ENCODE measurements around the gene PLPPR1.
"Not testable (repeated sequence)": the region's sequence is repeated elsewhere in the genome, so short reads cannot be mapped to it uniquely, and the experiment has no call there.

PLPPR1 gene

GRCh38 chr9:101268426-101268825 is 239.9 kb downstream of the PLPPR1 start:
- DNase-seq (ENCODE audit: extremely low read depth, low read depth), result no peak
- TF ChIP-seq CTCF (IDR thresholded peaks at IDR 0.05; ENCODE audit: low read depth, low read length), result no peak

DNA sequence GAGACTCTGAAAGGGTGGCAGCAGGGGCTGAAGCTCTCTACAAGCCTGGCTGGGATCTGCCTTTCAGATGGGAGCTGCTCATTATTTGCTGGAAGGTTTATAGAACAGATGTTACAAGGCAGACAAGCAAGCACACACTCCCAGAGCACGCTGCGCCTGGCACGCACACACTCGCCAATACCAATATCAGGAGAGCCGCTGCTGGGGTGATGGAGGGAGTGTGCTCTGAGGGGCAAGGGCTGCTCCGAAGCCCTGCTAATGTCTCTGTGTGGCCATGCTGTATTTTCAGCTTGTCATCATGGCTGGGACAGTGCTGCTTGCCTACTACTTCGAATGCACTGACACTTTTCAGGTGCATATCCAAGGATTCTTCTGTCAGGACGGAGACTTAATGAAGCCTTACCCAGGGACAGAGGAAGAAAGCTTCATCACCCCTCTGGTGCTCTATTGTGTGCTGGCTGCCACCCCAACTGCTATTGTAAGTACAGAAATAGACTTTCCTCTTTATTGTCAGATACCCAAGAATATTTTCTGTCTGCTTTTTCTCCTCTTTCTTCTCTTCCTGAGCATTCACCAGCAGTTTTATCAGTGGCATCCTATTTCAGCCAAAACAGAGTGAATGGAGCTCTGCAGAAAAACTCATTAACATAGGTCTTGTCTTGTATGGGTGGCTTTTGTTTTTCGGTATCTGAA is 241.2 kb downstream of the PLPPR1 start:
- TF ChIP-seq CTCF (IDR thresholded peaks at IDR 0.05; ENCODE audit: low read depth, low read length), result no peak
- DNase-seq (ENCODE audit: extremely low read depth, low read depth), result no peak

DNA sequence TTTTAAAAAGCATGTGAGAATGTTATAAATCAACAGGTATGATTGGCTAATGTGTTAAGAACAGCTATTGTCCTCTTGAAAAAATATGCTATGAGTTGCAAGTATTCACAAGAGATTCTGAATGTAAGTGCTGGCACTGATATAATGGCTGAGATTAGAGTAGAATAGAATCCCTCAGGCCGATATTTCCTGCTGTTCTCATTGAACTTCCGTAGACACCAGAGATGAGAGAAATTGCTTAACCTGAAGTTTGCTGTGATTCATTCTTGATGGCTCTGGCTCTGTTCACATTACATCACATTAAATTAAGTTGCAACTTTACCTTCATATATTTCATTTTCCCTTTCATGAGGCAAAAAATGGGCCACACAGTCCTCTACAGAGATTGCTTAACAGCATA is 241.8 kb downstream of the PLPPR1 start:
- DNase-seq (ENCODE audit: extremely low read depth, low read depth), result no peak
- TF ChIP-seq CTCF (IDR thresholded peaks at IDR 0.05; ENCODE audit: low read depth, low read length), result no peak

- no peak for TF ChIP-seq CTCF (IDR thresholded peaks at IDR 0.05; ENCODE audit: low read depth, low read length)
- DNase-seq (ENCODE audit: extremely low read depth, low read depth), result no peak
Observed at GRCh38 chr9:101271102-101271501, 242.6 kb downstream of the PLPPR1 start.

- DNase-seq (ENCODE audit: extremely low read depth, low read depth), result no peak
- TF ChIP-seq CTCF (IDR thresholded peaks at IDR 0.05; ENCODE audit: low read depth, low read length), result no peak
Observed at GRCh38 chr9:101274971-101275768, 246.6 kb downstream of the PLPPR1 start.

DNA sequence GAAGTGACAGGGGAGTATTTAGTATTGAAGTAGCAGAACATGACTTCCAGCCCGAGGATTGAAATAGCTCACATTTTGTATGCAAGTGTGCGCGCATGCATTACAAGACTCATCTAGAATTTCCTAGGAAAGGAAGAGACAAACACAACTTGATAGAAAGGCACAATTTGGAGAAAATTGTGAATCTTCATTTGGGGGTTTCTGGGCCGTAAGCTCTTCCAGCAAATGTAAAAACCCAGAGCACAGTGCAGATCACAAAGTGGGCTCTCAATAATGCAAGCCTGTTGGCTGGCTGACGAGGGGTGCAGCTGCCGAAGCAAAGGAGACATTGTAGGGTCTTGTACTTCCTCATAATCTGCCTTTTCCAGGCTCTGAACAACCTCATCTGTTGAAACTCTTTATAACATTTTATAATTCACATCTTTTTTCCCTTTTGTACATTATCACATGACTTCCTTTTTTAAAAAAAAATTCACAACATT is 247.3 kb downstream of the PLPPR1 start:
- TF ChIP-seq CTCF (IDR thresholded peaks at IDR 0.05; ENCODE audit: low read depth, low read length), result no peak
- DNase-seq (ENCODE audit: extremely low read depth, low read depth), result no peak

GRCh38 chr9:101291043-101291442 is 262.5 kb downstream of the PLPPR1 start:
- DNase-seq (ENCODE audit: extremely low read depth, low read depth), result not testable (repeated sequence)
